Transverse colon (tissue), 4 donors: ENCODE data around the gene MDFIC. TPM values are rescaled to one million over a fixed set of nuclear protein-coding genes. Genes with fewer than 3 reads are reported as not detected.

ENCODE experiments used
- DNase-seq: peaks from one replicate; pipeline ENCODE4 v3.0.0-alpha.2; 2019
- H3K27ac ChIP-seq, 4 donors: fragments of 200-600 bp; sonication (generic); 2 replicates each; pipeline ENCODE4 v1.5.1; 2016 to 2018; ENCODE audit warnings: inconsistent platforms in 4 of 4
- H3K27me3 ChIP-seq: fragments of 200-600 bp; sonication (generic); 2 replicates; pipeline ENCODE4 v1.5.1; 2017; ENCODE audit warnings: inconsistent platforms
- H3K36me3 ChIP-seq, 4 donors: fragments of 200-600 bp; sonication (generic); 2 replicates each; pipeline ENCODE4 v1.5.1; 2017 to 2019; ENCODE audit warnings: inconsistent platforms in 4 of 4
- H3K4me1 ChIP-seq, 4 donors: fragments of 200-600 bp; sonication (generic); 2 replicates each; pipeline ENCODE4 v1.5.1; 2017 to 2020; ENCODE audit warnings: inconsistent platforms in 4 of 4
- H3K4me3 ChIP-seq, 4 donors: fragments of 200-600 bp; sonication (generic); 1 replicate in 1 of 4; 2 replicates in 3 of 4; pipeline versions ENCODE4 v1.5.1 to v1.6.1; 2017 to 2019; ENCODE audit warnings: inconsistent platforms in 4 of 4
- H3K9me3 ChIP-seq, 2 donors: fragments of 200-600 bp; sonication (generic); 2 replicates each; pipeline ENCODE4 v1.5.1; 2017 to 2019; ENCODE audit warnings: inconsistent platforms in 2 of 2
- EP300 ChIP-seq: sonication (generic); formaldehyde crosslinking; IDR thresholded peaks from one replicate; pipeline ENCODE4 v1.6.1; 2017; ENCODE audit warnings: antibody characterized with exemption, low read depth
- POLR2A ChIP-seq: fragments of 450-650 bp; IDR thresholded peaks from one replicate; pipeline ENCODE4 v1.6.1; 2016; ENCODE audit warnings: antibody characterized with exemption, mild to moderate bottlenecking, moderate library complexity
- POLR2AphosphoS5 ChIP-seq, 3 donors: sonication (generic); formaldehyde crosslinking; IDR thresholded peaks; one replicate each; pipeline ENCODE4 v1.6.1; 2016; ENCODE audit warnings: antibody characterized with exemption in 3 of 3
- WGBS, 2 donors: methylation state at CpG; one replicate each; pipeline ENCODE4 v1.1.5; 2018; ENCODE audit warnings: low coverage in 1 of 2; 5-methylcytosine and 5-hydroxymethylcytosine counted together
- in situ Hi-C, 4 donors: fragments of 200-750 bp; cut with MboI; loops; one replicate each; pipeline versions ENCODE4 v1.15.0 to v1.15.1; 2017; ENCODE audit warnings: low sequenced_read_pairs in 3 of 4, low pct_ligation_motif_present in 1 of 4, low pct_unique_long_range_greater_than_20kb in 1 of 4
- intact Hi-C: fragments of 100-400 bp; cut with DNase I; formaldehyde crosslinking; loops from one replicate; pipeline ENCODE4 v1.15.1; 2023; ENCODE audit warnings: low total_unique reads
- total RNA-seq, 4 donors: library from RNA; depleted of rRNA; stranded (reverse); fragments of >200 nt; gene quantifications; one replicate each; pipeline ENCODE4 v1.1.0, GENCODE V29; 2016
- TF ChIP-seq, protein P1 (sequence below), 5 experiments: fragments of 200-600 bp in 3 of 5; fragments of 450-650 bp in 2 of 5; sonication (generic) in 3 of 5; IDR thresholded peaks; 1 replicate in 2 of 5; 2 replicates in 3 of 5; pipeline ENCODE4 v1.5.1; 2016 to 2017; ENCODE audit warnings: antibody characterized with exemption in 5 of 5, inconsistent platforms in 3 of 5, mild to moderate bottlenecking in 2 of 5, moderate library complexity in 1 of 5

Gene MDFIC
- total RNA-seq, 4 donors from 2014 or later = 4.5 to 14.8 (median 9.6) TPM

DNA sequence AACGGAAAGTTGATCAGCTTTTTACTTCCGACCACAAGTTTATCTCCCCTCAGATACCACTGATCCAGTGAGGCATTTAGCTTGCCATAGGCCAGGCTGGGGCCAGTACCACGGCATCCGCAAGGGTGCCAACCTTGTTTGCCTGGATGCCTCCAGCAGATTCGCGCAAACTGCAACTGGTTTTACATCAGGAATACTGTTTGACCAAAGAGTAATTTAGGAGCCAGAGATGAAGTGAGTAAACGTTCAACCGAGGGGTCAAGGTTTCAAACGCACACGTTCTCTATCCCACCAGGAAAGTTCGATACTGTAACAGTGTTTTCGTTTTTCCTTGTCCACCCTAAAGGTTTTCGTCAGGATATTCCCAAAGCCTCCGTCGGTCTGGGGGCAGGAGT, 266 bp upstream of the MDFIC start:
- in situ Hi-C loops = no loop called here
- H3K4me3 ChIP-seq = peak overlapping the region in 3 of 4 donors; percentile 63 to 97 (median 72)
- H3K27me3 ChIP-seq = no peaks in the 10 kb centered on the region
- intact Hi-C loops = loop anchor here (10.0 kb wide), 1 partner anchor 837 kb away; no protein-coding TSS in a partner anchor
- TF ChIP-seq POLR2A = no peak
- TF ChIP-seq, protein P1, sequence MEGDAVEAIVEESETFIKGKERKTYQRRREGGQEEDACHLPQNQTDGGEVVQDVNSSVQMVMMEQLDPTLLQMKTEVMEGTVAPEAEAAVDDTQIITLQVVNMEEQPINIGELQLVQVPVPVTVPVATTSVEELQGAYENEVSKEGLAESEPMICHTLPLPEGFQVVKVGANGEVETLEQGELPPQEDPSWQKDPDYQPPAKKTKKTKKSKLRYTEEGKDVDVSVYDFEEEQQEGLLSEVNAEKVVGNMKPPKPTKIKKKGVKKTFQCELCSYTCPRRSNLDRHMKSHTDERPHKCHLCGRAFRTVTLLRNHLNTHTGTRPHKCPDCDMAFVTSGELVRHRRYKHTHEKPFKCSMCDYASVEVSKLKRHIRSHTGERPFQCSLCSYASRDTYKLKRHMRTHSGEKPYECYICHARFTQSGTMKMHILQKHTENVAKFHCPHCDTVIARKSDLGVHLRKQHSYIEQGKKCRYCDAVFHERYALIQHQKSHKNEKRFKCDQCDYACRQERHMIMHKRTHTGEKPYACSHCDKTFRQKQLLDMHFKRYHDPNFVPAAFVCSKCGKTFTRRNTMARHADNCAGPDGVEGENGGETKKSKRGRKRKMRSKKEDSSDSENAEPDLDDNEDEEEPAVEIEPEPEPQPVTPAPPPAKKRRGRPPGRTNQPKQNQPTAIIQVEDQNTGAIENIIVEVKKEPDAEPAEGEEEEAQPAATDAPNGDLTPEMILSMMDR (IDR thresholded peaks at IDR 0.05) = peak in 2 of 5 experiments; percentile 1 to 9
- no peaks in the 10 kb centered on the region for H3K36me3 ChIP-seq
- H3K4me1 ChIP-seq = peaks cover 0 to 14% (median 12%) of the 10 kb centered on the region in 4 donors
- peak; percentile 31 for DNase-seq
- no peaks in the 10 kb centered on the region for H3K9me3 ChIP-seq
- 4 to 37% methylated on average over 4 to 15 of the region's 15 CpGs for WGBS, 2 donors
- H3K27ac ChIP-seq = peak overlapping the region; percentile 85 to 92 (median 90)

DNA sequence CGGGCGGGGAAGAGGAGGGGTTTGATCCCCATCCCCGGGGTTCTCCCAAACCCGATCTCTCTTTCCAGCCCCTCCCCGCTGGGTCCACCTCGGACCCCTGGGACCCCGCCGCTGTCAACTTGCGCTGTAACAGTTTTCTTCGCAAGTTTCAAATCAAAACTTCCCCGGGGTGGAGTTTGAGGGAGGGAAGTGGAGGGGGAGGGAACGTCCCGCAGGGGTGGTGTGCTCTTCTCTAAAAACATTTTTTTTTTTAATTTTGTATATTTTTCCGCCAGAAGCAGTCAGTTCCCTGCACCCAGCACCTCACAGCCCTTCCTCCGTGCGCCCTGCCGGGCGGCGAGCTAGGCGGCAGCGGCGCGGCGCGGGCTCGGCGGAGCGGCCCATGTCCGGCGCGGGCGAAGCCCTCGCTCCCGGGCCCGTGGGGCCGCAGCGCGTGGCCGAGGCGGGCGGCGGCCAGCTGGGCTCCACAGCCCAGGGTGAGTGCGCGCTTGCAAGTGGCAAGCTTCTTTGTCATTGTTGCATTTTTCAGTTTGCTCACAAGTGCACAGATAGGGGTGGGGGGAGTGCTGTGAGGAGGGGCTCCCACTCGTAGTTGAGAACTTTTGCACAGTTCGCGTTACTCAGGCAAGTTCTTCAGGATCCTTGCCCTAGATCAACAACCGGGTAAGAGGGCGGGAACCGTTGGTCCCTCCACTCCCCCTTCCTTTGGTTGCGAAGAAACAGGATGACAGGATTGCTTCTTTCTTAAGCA, 933 bp downstream of the MDFIC start:
- in situ Hi-C loops (no loop called here), intact Hi-C loops (loop anchor here (10.0 kb wide), 1 partner anchor 838 kb away; no protein-coding TSS in a partner anchor)
- H3K4me3 ChIP-seq = peak overlapping the region; percentile 63 to 97 (median 73)
- 0 to 1% methylated on average over 3 to 51 of the region's 51 CpGs for whole genome bisulfite sequencing, 2 donors
- H3K27me3 ChIP-seq = no peaks in the 10 kb centered on the region
- H3K36me3 ChIP-seq = no peaks in the 10 kb centered on the region
- H3K9me3 ChIP-seq = no peaks in the 10 kb centered on the region
- H3K4me1 ChIP-seq = peaks cover 0 to 14% (median 12%) of the 10 kb centered on the region in 4 donors
- TF ChIP-seq POLR2A = no peak
- peak; percentile 29 to 35 (median 34) for TF ChIP-seq POLR2AphosphoS5 (IDR thresholded peaks at IDR 0.05)
- peak overlapping the region; percentile 85 to 92 (median 90) for H3K27ac ChIP-seq
- DNase-seq = peak; percentile 54

DNA sequence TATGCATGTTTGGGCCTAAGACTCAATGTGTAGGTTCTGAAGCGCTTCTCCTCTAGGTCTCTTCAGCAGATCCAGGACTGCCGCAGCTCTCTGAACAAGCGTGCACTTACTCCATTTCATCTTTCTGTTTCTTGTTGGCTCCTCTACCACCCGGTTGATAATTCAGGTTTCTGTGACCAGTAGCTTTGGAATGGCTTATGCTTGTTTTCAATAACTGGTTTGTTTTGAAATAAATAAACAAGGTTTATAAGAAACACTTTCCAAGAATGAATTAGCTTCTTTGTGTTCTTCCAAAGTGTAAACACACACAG, 1.5 kb downstream of the MDFIC start:
- intact Hi-C loops = loop anchor here (10.0 kb wide), 1 partner anchor 839 kb away; no protein-coding TSS in a partner anchor
- no peak for TF ChIP-seq POLR2AphosphoS5 (IDR thresholded peaks at IDR 0.05)
- no peak for TF ChIP-seq EP300
- TF ChIP-seq, protein P1 (IDR thresholded peaks at IDR 0.05) = no peak
- no peak for TF ChIP-seq POLR2A
- H3K4me1 ChIP-seq = peaks cover 0 to 14% (median 12%) of the 10 kb centered on the region in 4 donors
- peak overlapping the region; percentile 85 to 92 (median 90) for H3K27ac ChIP-seq
- in situ Hi-C loops = no loop called here
- no peaks in the 10 kb centered on the region for H3K9me3 ChIP-seq
- H3K4me3 ChIP-seq = peak overlapping the region; percentile 63 to 97 (median 73)
- H3K36me3 ChIP-seq = no peaks in the 10 kb centered on the region
- H3K27me3 ChIP-seq = no peaks in the 10 kb centered on the region
- WGBS, 2 donors = 0 to 1% methylated on average over 4 of the region's 4 CpGs
- no peak for DNase-seq

DNA sequence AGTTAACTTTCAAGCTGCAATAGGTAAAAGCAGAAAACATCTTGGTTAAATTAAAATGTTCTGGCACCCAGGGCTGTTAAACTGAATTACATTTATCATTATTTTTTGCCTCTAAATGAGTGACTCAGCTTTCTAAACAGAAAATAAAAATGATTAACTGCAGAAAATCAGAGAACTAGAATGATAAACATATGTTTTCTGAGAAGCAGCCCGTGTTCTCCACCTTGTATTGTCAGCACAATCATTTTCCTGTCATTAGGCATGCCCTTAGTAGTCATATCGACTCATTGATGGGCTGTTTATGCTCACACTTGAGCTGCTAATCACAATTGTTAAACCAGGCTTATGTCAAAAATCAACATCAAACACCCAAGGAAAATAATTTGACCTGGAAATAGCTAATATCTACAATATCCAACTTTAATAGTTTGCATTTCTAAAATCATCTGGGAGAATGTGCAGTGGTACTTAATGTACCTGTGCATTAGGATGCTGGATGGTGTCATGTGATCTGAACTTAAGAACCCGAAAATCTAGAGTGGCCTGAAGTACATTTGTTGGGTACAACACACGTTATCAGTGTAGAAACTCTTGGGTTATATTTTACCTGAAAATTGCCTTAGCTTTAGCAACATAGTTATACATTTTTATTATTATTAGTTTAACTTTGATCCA, 2.3 kb downstream of the MDFIC start:
- in situ Hi-C loops = no loop called here
- TF ChIP-seq EP300 (no peak), POLR2AphosphoS5 (IDR thresholded peaks at IDR 0.05) (no peak)
- TF ChIP-seq, protein P1 (IDR thresholded peaks at IDR 0.05) = no peak
- no peaks in the 10 kb centered on the region for H3K9me3 ChIP-seq
- intact Hi-C loops = loop anchor here (10.0 kb wide), 1 partner anchor 839 kb away; no protein-coding TSS in a partner anchor
- DNase-seq = no peak
- peak overlapping the region in 2 of 4 donors; percentile 63 to 97 for H3K4me3 ChIP-seq
- no peaks in the 10 kb centered on the region for H3K36me3 ChIP-seq
- peak overlapping the region; percentile 85 to 92 (median 90) for H3K27ac ChIP-seq
- peaks cover 0 to 14% (median 12%) of the 10 kb centered on the region in 4 donors for H3K4me1 ChIP-seq
- 51 to 65% methylated on average over 4 of the region's 4 CpGs for WGBS, 2 donors
- no peaks in the 10 kb centered on the region for H3K27me3 ChIP-seq
